ENCODE measurements around the gene PTPN4.

DNA sequence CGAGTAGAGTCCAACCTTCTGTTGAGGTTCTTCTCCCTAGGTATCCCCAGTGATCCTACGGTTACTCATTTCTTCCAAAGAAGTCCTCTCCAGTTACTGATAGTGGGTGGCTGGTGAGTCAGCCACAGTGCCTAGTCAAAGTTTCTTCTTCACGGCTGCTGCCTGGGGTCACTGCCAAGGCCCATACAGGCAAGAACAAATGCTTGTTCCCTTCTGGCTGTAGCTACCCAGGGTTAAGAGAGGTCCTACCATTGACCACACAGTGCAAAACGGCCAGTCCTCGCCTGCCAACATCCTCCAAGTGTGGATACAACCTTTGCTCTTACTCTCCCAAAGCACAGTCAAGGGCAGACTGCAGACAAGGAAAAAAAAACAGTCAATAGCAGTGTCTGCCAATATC lies 2.9 kb upstream of the PTPN4 start:
- TF ChIP-seq, protein P1, sequence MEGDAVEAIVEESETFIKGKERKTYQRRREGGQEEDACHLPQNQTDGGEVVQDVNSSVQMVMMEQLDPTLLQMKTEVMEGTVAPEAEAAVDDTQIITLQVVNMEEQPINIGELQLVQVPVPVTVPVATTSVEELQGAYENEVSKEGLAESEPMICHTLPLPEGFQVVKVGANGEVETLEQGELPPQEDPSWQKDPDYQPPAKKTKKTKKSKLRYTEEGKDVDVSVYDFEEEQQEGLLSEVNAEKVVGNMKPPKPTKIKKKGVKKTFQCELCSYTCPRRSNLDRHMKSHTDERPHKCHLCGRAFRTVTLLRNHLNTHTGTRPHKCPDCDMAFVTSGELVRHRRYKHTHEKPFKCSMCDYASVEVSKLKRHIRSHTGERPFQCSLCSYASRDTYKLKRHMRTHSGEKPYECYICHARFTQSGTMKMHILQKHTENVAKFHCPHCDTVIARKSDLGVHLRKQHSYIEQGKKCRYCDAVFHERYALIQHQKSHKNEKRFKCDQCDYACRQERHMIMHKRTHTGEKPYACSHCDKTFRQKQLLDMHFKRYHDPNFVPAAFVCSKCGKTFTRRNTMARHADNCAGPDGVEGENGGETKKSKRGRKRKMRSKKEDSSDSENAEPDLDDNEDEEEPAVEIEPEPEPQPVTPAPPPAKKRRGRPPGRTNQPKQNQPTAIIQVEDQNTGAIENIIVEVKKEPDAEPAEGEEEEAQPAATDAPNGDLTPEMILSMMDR (IDR thresholded peaks at IDR 0.05): no peak
- no peak for TF ChIP-seq POLR2A (IDR thresholded peaks at IDR 0.05)

All from uterus (tissue), 2 donors.